ENCODE measurements around the gene DNM3.
A peak's percentile ranks its signal among the peaks of the same experiment; 100 is the strongest.

The DNM3 gene

GRCh38 chr1:172236958-172237357 lies 395.7 kb downstream of the DNM3 start:
- peak; percentile 35 for DNase-seq (ENCODE audit: low spot score)

DNA sequence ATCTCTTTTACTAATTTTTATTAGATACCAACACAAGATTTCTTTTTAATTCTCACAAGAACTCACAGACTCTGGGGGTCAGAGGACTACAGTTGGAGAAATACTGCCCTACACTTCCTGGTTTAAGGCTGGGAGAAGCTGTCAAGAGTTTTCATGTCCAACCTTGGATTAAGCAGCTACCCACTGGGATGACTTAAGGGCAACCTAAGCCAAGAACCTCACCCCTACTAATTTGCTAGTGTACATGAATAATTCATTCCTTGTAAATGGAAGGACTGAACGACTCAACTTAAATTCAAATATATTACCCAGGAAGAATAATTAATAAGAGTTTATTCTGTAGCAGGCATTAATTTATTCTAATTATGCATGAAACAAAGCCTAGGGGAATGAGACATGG lies 396.9 kb downstream of the DNM3 start:
- DNase-seq (ENCODE audit: low spot score) = no peak

GRCh38 chr1:172238965-172239364 lies 397.7 kb downstream of the DNM3 start:
- no peak for DNase-seq (ENCODE audit: low spot score)

GRCh38 chr1:172239901-172240300 lies 398.6 kb downstream of the DNM3 start:
- DNase-seq (ENCODE audit: low spot score) = no peak

GRCh38 chr1:172241540-172241939 lies 400.2 kb downstream of the DNM3 start:
- DNase-seq (ENCODE audit: low spot score) = no peak

DNA sequence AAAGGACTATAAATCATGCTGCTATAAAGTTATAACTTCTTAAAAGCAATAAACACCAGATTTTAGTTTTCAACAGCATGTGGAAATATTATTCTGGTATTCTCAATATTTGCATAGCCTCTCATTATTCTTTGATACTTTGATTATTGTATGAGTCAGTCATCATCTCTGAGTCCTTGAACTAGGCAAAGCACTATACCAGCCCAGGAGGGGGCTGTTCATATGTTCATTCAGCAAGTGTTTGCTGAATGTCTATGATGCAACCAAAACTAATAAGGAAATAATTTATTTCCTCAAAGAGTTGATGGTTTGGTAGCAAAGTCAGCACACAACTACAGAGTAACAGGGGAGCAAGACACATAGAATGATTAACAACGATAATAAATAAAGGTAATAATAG lies 403.6 kb downstream of the DNM3 start:
- DNase-seq (ENCODE audit: low spot score) = no peak

- DNase-seq (ENCODE audit: low spot score) = no peak
Measured at GRCh38 chr1:172245788-172246187, 404.5 kb downstream of the DNM3 start.

DNA sequence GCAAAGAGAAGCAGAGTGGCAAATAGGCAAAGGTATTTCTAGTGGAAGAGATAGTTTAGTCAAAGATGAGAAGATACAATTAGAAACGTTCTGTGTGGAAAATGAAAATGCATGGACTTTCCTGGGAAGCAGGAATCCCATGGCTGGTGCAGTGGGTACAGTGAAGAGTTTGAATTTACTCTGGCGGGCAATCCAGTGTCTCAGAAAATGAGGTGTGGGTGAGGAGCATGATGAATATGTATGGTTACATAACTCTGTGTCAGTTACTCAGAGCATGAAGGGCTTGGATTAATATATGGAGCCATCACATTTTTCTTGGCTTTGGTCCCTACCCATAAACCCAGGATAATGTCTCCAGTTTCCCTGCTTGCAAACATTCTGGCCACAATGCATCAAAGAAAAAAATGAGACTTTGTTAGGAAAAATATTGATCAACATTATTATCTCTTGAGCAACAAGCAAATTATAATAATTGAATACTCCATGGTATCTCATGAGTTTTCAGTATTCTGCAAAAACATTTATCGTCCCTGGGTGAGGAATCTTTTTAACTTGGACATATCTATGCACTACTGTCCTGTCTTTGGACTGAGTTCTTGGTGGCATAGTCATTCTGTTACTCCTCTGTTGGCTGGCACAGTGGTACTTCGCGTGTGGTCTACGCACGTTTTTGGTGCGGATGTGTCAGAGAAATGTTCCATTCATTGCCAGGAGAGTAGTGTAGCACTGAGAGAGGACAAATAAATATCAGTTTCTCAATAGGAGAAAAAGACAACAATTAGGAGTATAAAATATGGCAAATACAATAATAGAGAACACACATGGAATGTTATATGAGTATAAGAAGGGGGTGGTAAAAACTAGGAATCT lies 405.5 kb downstream of the DNM3 start:
- no peak for DNase-seq (ENCODE audit: low spot score)

GRCh38 chr1:172251486-172251885 lies 410.2 kb downstream of the DNM3 start:
- no peak for DNase-seq (ENCODE audit: low spot score)

GRCh38 chr1:172252321-172252720 lies 411.0 kb downstream of the DNM3 start:
- no peak for DNase-seq (ENCODE audit: low spot score)

GRCh38 chr1:172252958-172253357 lies 411.7 kb downstream of the DNM3 start:
- no peak for DNase-seq (ENCODE audit: low spot score)

- DNase-seq (ENCODE audit: low spot score) = no peak
Measured at GRCh38 chr1:172254521-172255222, 413.4 kb downstream of the DNM3 start.

DNA sequence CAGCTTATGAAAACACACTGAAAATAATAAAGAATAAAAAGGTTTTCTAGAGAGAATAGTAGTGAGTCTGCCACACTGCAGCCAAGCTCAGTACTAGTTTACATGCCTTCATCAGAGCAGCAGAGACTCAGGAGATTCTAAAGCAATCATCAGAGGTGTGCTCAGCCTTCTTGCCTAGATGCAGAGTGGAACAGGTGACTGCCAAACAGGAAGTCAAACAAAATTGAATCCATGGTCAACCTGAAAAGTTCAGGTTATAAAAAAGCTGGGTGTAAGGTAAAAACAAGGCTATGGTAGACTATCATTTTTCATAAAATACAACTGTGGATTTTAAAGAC lies 413.9 kb downstream of the DNM3 start:
- DNase-seq (ENCODE audit: low spot score) = no peak

- no peak for DNase-seq (ENCODE audit: low spot score)
Measured at GRCh38 chr1:172265905-172266304, 424.6 kb downstream of the DNM3 start.

- DNase-seq (ENCODE audit: low spot score) = no peak
Measured at GRCh38 chr1:172266528-172267174, 425.4 kb downstream of the DNM3 start.

- DNase-seq (ENCODE audit: low spot score) = no peak
Measured at GRCh38 chr1:172268237-172268636, 426.9 kb downstream of the DNM3 start.

DNA sequence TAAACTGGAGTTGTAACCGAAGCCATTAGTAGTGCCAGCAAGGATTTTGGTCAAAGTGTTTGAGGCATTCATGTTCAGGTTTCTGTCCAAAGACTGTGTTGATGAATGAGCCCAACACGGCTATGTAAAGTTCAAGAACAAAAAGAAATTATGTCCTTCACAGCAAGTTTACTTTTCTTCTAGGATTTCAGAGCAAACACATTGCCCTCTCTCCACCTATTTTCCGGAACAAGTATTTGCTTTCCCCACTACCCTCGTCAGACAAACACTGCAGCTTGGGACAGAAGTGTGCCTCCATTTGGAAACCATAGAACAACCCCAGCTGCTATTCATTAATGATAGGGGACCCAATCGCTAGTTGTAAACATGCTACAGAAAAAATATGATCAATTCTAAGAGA lies 427.8 kb downstream of the DNM3 start:
- no peak for DNase-seq (ENCODE audit: low spot score)

GRCh38 chr1:172269644-172270043 lies 428.3 kb downstream of the DNM3 start:
- DNase-seq (ENCODE audit: low spot score) = no peak

- no peak for DNase-seq (ENCODE audit: low spot score)
Measured at GRCh38 chr1:172270605-172271004, 429.3 kb downstream of the DNM3 start.

- no peak for DNase-seq (ENCODE audit: low spot score)
Measured at GRCh38 chr1:172272087-172272486, 430.8 kb downstream of the DNM3 start.

GRCh38 chr1:172273647-172274396 lies 432.5 kb downstream of the DNM3 start:
- no peak for DNase-seq (ENCODE audit: low spot score)

- DNase-seq (ENCODE audit: low spot score) = no peak
Measured at GRCh38 chr1:172275478-172275877, 434.2 kb downstream of the DNM3 start.
